Neural progenitor cell (in vitro differentiated cells): ENCODE measurements around the gene RPS6KA2. TPM values are rescaled to one million over a fixed set of nuclear protein-coding genes. Genes with fewer than 3 reads are reported as not detected.

Experiments
- DNase-seq: peaks from one replicate; pipeline ENCODE4 v3.0.0-alpha.2; 2016; ENCODE audit warnings: low spot score
- H2AFZ ChIP-seq: fragments of 200-600 bp; sonication (generic); replicated peaks from 2 replicates; pipeline ENCODE4 v1.6.1; 2016; ENCODE audit warnings: antibody characterized with exemption
- H3F3A ChIP-seq: fragments of 200-600 bp; sonication (generic); 2 replicates; pipeline ENCODE4 v1.6.1; 2016; ENCODE audit warnings: antibody characterized with exemption, low read depth
- H3K27ac ChIP-seq: fragments of 200-600 bp; sonication (generic); 2 replicates; pipeline ENCODE4 v1.5.1; 2016; ENCODE audit warnings: mild to moderate bottlenecking
- H3K27me3 ChIP-seq: fragments of 200-600 bp; sonication (generic); 2 replicates; pipeline ENCODE4 v1.6.1; 2016; ENCODE audit warnings: mild to moderate bottlenecking, moderate library complexity
- H3K36me3 ChIP-seq: fragments of 200-600 bp; sonication (generic); 2 replicates; pipeline ENCODE4 v1.5.1; 2016
- H3K4me1 ChIP-seq: fragments of 200-600 bp; sonication (generic); 2 replicates; pipeline ENCODE4 v1.6.1; 2016; ENCODE audit warnings: mixed run types
- H3K4me2 ChIP-seq: fragments of 200-600 bp; sonication (generic); 2 replicates; pipeline ENCODE4 v1.6.1; 2016
- H3K4me3 ChIP-seq: fragments of 200-600 bp; sonication (generic); 2 replicates; pipeline ENCODE4 v1.5.1; 2016
- H3K79me2 ChIP-seq: fragments of 200-600 bp; sonication (generic); 2 replicates; pipeline ENCODE4 v1.6.1; 2016; ENCODE audit warnings: low read depth
- H3K9ac ChIP-seq: fragments of 200-600 bp; sonication (generic); 2 replicates; pipeline ENCODE4 v1.6.1; 2016
- H3K9me3 ChIP-seq: fragments of 200-600 bp; sonication (generic); 2 replicates; pipeline ENCODE4 v1.5.1; 2016; ENCODE audit warnings: low read depth
- H4K20me1 ChIP-seq: fragments of 200-600 bp; sonication (generic); 2 replicates; pipeline ENCODE4 v1.6.1; 2016; ENCODE audit warnings: low read depth
- H3K27ac Mint-ChIP-seq: 3 replicates; pipeline ENCODE4 v1.8.0; 2021; ENCODE audit warnings: mixed read lengths
- H3K27me3 Mint-ChIP-seq: 2 replicates; pipeline ENCODE4 v1.8.0; 2022; ENCODE audit warnings: low read depth, mild to moderate bottlenecking, inconsistent platforms, moderate library complexity, mixed read lengths; ENCODE audit not compliant: insufficient read depth
- H3K36me3 Mint-ChIP-seq: 3 replicates; pipeline ENCODE4 v1.8.0; 2021; ENCODE audit warnings: mixed read lengths
- H3K4me1 Mint-ChIP-seq: 3 replicates; pipeline ENCODE4 v1.8.0; 2021; ENCODE audit warnings: mixed read lengths
- H3K4me3 Mint-ChIP-seq: 3 replicates; pipeline ENCODE4 v1.8.0; 2021; ENCODE audit warnings: mild to moderate bottlenecking, moderate library complexity, mixed read lengths
- H3K9me3 Mint-ChIP-seq: 3 replicates; pipeline ENCODE4 v1.8.0; 2020; ENCODE audit warnings: mixed read lengths
- EZH2 ChIP-seq: fragments of 200-600 bp; sonication (generic); IDR thresholded peaks from 2 replicates; pipeline ENCODE4 v1.6.1; 2017; ENCODE audit warnings: antibody characterized with exemption, mild to moderate bottlenecking, moderate library complexity
- EZH2phosphoT487 ChIP-seq: fragments of 200-600 bp; sonication (generic); IDR thresholded peaks from 2 replicates; pipeline ENCODE4 v1.6.1; 2017; ENCODE audit warnings: antibody characterized with exemption
- total RNA-seq: library from RNA; depleted of rRNA; stranded (reverse); fragments of >200 nt; gene quantifications from 2 replicates; pipeline ENCODE4 v1.2.3, GENCODE V29; 2015; ENCODE audit warnings: low replicate concordance
- TF ChIP-seq, protein P1 (sequence below): fragments of 200-600 bp; sonication (generic); IDR thresholded peaks from 2 replicates; pipeline ENCODE4 v1.5.1; 2017; ENCODE audit warnings: antibody characterized with exemption, mild to moderate bottlenecking

The RPS6KA2 gene
- total RNA-seq, 1 donor from 2014 or later: 8.2 TPM

DNA sequence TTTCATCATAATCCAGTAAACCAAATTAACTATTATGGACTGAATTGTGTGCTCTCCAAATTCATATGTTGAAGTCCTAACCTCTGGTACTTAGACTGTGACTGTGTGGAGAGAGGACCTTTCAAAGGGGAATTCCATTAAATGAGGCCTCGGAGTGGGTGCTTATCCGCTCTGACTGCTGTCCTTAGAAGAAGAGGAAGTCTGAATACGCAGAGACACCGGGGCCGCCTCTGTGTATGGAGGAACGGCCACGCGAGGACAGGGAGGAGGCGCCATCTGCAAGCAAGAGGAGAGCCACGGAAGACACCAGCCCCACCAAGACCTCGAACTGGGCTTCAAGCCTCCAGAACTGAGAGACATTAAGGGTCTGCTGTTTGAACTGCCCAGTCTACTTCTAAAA is 35.6 kb upstream of the RPS6KA2 start:
- H3K27me3 ChIP-seq: peaks cover 13% of the 10 kb centered on the region
- no peak overlapping the region for H3K27ac Mint-ChIP-seq
- H3K27me3 Mint-ChIP-seq: peaks cover 5% of the 10 kb centered on the region

DNA sequence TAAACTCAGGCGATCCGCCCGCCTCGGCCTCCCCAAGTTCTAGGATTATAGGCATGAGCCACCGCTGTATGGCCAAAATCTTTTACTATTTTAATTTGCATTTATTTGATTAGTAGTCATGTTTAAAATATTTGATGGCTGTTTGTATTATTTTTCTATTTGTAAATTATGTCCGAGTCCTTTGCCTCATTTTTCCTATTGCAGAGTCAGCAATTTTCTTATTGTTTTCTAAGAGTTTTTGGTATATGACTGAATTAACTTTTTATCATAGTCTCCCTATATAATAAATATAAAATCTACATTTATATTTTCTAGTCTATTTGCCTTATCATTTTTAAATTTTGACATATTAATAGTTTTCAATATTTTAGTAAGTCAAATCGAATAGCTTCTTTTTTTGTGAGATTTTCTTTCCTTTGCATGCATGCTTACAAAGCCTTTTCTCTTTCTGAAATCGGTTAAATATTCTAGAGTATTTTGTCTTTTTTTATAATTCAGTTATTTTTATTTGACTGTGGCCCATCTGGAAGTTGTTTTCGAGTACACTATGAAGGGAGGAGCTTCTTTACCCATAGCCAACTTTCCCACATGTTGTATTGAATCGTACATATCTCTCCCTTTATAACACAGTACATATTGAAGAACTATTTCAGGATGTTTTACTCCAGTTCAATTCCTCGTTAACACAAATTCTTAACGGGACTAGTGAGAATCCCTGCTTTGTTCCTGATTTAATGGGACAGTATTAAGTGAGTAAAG is 34.5 kb upstream of the RPS6KA2 start:
- no peak overlapping the region for H3K27ac ChIP-seq
- no peaks in the 10 kb centered on the region for H3K36me3 Mint-ChIP-seq
- no peak overlapping the region for H3K4me2 ChIP-seq
- H3K4me1 Mint-ChIP-seq: peaks cover 22% of the 10 kb centered on the region
- no peaks in the 10 kb centered on the region for H3K36me3 ChIP-seq
- H3K4me3 Mint-ChIP-seq: no peak overlapping the region
- peaks cover 25% of the 10 kb centered on the region for H3K27me3 ChIP-seq
- no peaks in the 10 kb centered on the region for H4K20me1 ChIP-seq
- H3K9me3 ChIP-seq: no peaks in the 10 kb centered on the region
- no peaks in the 10 kb centered on the region for H3F3A ChIP-seq
- H2AFZ ChIP-seq: no peak overlapping the region
- no peaks in the 10 kb centered on the region for H3K79me2 ChIP-seq
- peaks cover 5% of the 10 kb centered on the region for H3K4me1 ChIP-seq
- H3K27me3 Mint-ChIP-seq: peaks cover 5% of the 10 kb centered on the region
- H3K9me3 Mint-ChIP-seq: no peaks in the 10 kb centered on the region
- H3K4me3 ChIP-seq: no peak overlapping the region
- TF ChIP-seq EZH2phosphoT487 (no peak), EZH2 (no peak)
- TF ChIP-seq, protein P1, sequence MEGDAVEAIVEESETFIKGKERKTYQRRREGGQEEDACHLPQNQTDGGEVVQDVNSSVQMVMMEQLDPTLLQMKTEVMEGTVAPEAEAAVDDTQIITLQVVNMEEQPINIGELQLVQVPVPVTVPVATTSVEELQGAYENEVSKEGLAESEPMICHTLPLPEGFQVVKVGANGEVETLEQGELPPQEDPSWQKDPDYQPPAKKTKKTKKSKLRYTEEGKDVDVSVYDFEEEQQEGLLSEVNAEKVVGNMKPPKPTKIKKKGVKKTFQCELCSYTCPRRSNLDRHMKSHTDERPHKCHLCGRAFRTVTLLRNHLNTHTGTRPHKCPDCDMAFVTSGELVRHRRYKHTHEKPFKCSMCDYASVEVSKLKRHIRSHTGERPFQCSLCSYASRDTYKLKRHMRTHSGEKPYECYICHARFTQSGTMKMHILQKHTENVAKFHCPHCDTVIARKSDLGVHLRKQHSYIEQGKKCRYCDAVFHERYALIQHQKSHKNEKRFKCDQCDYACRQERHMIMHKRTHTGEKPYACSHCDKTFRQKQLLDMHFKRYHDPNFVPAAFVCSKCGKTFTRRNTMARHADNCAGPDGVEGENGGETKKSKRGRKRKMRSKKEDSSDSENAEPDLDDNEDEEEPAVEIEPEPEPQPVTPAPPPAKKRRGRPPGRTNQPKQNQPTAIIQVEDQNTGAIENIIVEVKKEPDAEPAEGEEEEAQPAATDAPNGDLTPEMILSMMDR: no peak
- H3K27ac Mint-ChIP-seq: no peak overlapping the region
- H3K9ac ChIP-seq: no peak overlapping the region
- DNase-seq: no peak

More for the DNA sequence above, 35.6 kb upstream of the RPS6KA2 start:
- no peak overlapping the region for H3K4me3 Mint-ChIP-seq
- Histone ChIP-seq H3K27ac (no peak overlapping the region), H3K4me2 (no peak overlapping the region), H4K20me1 (no peaks in the 10 kb centered on the region), H2AFZ (no peak overlapping the region), H3K4me1 (no peaks in the 10 kb centered on the region), H3K4me3 (no peak overlapping the region), H3K36me3 (no peaks in the 10 kb centered on the region), H3K9ac (no peak overlapping the region), H3K79me2 (no peaks in the 10 kb centered on the region), H3K9me3 (no peaks in the 10 kb centered on the region), H3F3A (no peaks in the 10 kb centered on the region)
- no peak for TF ChIP-seq EZH2
- peaks cover 16% of the 10 kb centered on the region for H3K4me1 Mint-ChIP-seq
- no peaks in the 10 kb centered on the region for H3K9me3 Mint-ChIP-seq
- no peaks in the 10 kb centered on the region for H3K36me3 Mint-ChIP-seq
- no peak for DNase-seq

DNA sequence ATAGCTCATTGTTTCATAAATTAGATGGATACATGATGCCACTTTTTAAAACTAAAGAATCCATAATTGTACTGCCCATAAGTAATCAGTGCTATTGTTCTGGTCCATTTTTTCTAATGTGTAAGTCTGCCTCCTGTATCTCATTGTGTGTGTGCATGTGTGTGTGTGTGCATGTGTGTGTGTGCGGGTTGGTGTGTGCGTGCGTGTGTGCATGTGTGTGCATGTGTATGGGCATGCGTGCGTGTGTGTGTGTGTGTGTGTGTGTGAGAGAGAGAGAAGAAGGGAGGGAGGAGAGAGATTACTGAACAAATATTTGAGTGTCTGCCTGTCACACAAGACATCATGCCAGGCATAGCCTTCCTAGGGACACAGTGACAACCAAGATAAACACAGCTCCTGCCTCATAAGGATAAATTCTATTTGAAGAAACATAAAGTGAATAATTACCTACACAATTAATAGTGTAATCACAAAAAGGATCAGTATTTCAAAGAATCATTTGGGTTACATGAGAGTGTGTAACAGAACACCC is 33.2 kb upstream of the RPS6KA2 start:
- TF ChIP-seq EZH2phosphoT487: no peak
- TF ChIP-seq, protein P1: no peak
- no peak for TF ChIP-seq EZH2
- Histone ChIP-seq H3F3A (no peaks in the 10 kb centered on the region), H3K9me3 (no peaks in the 10 kb centered on the region), H3K36me3 (no peaks in the 10 kb centered on the region), H3K4me3 (no peak overlapping the region), H4K20me1 (no peaks in the 10 kb centered on the region), H3K79me2 (no peaks in the 10 kb centered on the region), H3K4me1 (peaks cover 13% of the 10 kb centered on the region), H2AFZ (no peak overlapping the region), H3K4me2 (no peak overlapping the region), H3K27me3 (peaks cover 38% of the 10 kb centered on the region), H3K9ac (no peak overlapping the region), H3K27ac (no peak overlapping the region)
- no peak for DNase-seq
- H3K9me3 Mint-ChIP-seq: no peaks in the 10 kb centered on the region
- H3K36me3 Mint-ChIP-seq: no peaks in the 10 kb centered on the region
- no peak overlapping the region for H3K27ac Mint-ChIP-seq
- peaks cover 19% of the 10 kb centered on the region for H3K4me1 Mint-ChIP-seq
- peaks cover 5% of the 10 kb centered on the region for H3K27me3 Mint-ChIP-seq
- H3K4me3 Mint-ChIP-seq: no peak overlapping the region

DNA sequence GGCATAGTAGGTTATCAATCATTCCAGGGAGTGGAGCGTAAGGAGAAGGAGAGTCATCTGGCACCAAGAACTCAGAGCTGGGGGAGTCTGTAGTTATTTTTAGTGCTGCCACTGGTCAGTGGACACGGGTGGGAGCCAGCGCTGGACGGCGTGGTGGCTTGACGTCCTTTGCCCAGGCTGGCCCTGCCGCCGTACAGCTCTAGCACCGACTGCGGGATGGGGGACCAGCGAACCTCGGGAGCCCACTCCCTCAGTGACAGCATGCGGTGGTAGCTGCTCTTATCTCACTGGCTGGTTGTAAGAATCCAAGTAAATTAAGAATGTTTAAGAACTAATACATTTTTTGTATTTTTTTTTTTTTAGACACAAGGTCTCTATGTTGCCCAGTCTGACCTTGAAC is 32.5 kb upstream of the RPS6KA2 start:
- Histone ChIP-seq H3K27ac (no peak overlapping the region), H3F3A (no peaks in the 10 kb centered on the region), H3K9ac (no peak overlapping the region), H3K4me2 (no peak overlapping the region), H3K4me3 (no peak overlapping the region), H3K9me3 (no peaks in the 10 kb centered on the region), H3K79me2 (no peaks in the 10 kb centered on the region), H3K36me3 (no peaks in the 10 kb centered on the region), H2AFZ (no peak overlapping the region), H3K27me3 (peaks cover 44% of the 10 kb centered on the region), H4K20me1 (no peaks in the 10 kb centered on the region), H3K4me1 (peaks cover 13% of the 10 kb centered on the region)
- no peak for DNase-seq
- Mint-ChIP-seq H3K36me3 (no peaks in the 10 kb centered on the region), H3K27me3 (peaks cover 5% of the 10 kb centered on the region), H3K4me1 (peaks cover 19% of the 10 kb centered on the region), H3K27ac (no peak overlapping the region), H3K9me3 (no peaks in the 10 kb centered on the region), H3K4me3 (no peak overlapping the region)
- TF ChIP-seq EZH2phosphoT487 (no peak), EZH2 (no peak)
- TF ChIP-seq, protein P1: no peak
